Stomach (tissue), 4 donors: ENCODE results near the gene PCGF2.
A peak's percentile ranks its signal among the peaks of the same experiment; 100 is the strongest.

ENCODE experiments used
- POLR2A ChIP-seq, 4 donors: fragments of 450-650 bp; IDR thresholded peaks; one replicate each; pipeline ENCODE4 v1.6.1; 2016; ENCODE audit warnings: antibody characterized with exemption in 4 of 4, control low read depth in 2 of 4, mild to moderate bottlenecking in 1 of 4, moderate library complexity in 1 of 4
- POLR2AphosphoS5 ChIP-seq, 3 donors: sonication (generic); formaldehyde crosslinking; IDR thresholded peaks; one replicate each; pipeline ENCODE4 v1.6.1; 2016; ENCODE audit warnings: antibody characterized with exemption in 3 of 3

GRCh38 chr17:38730526-38731379 is 17.4 kb downstream of the PCGF2 start:
- TF ChIP-seq POLR2AphosphoS5 (IDR thresholded peaks at IDR 0.05) (peak in 2 of 3 donors; percentile 68), POLR2A (IDR thresholded peaks at IDR 0.05) (no peak)
